IPS-NIHi11 (cell line): Measurements from ENCODE around the gene ZRANB3.
"Not testable (repeated sequence)": the region's sequence is repeated elsewhere in the genome, so short reads cannot be mapped to it uniquely, and the experiment has no call there.

Experiments used
- DNase-seq: peaks from one replicate; pipeline ENCODE4 v3.0.0; 2012; ENCODE audit warnings: mixed read lengths, low spot score

ZRANB3 gene

GRCh38 chr2:135320465-135321355 is 210.3 kb downstream of the ZRANB3 start:
- no peak for DNase-seq

- no peak for DNase-seq
Observed at GRCh38 chr2:135318808-135319207, 212.2 kb downstream of the ZRANB3 start.

GRCh38 chr2:135317375-135317774 is 213.6 kb downstream of the ZRANB3 start:
- no peak for DNase-seq

GRCh38 chr2:135311962-135312361 is 219.1 kb downstream of the ZRANB3 start:
- no peak for DNase-seq

- no peak for DNase-seq
Observed at GRCh38 chr2:135311268-135311667, 219.8 kb downstream of the ZRANB3 start.

GRCh38 chr2:135304694-135305093 is 226.3 kb downstream of the ZRANB3 start:
- DNase-seq, result no peak

- no peak for DNase-seq
Observed at GRCh38 chr2:135299658-135300244, 231.3 kb downstream of the ZRANB3 start.

- no peak for DNase-seq
Observed at GRCh38 chr2:135299165-135299564, 231.9 kb downstream of the ZRANB3 start.

GRCh38 chr2:135287121-135287520 is 243.9 kb downstream of the ZRANB3 start:
- DNase-seq, result not testable (repeated sequence)

- DNase-seq, result no peak
Observed at GRCh38 chr2:135285391-135285790, 245.6 kb downstream of the ZRANB3 start.

- DNase-seq, result no peak
Observed at GRCh38 chr2:135281379-135281778, 249.6 kb downstream of the ZRANB3 start.

GRCh38 chr2:135279209-135279608 is 251.8 kb downstream of the ZRANB3 start:
- no peak for DNase-seq

GRCh38 chr2:135276525-135276924 is 254.5 kb downstream of the ZRANB3 start:
- DNase-seq, result no peak

GRCh38 chr2:135271006-135271405 is 260.0 kb downstream of the ZRANB3 start:
- no peak for DNase-seq

- no peak for DNase-seq
Observed at GRCh38 chr2:135265960-135266490, 265.0 kb downstream of the ZRANB3 start.

- DNase-seq, result no peak
Observed at GRCh38 chr2:135259123-135259522, 271.9 kb downstream of the ZRANB3 start.

- DNase-seq, result no peak
Observed at GRCh38 chr2:135258193-135258592, 272.8 kb downstream of the ZRANB3 start.

- DNase-seq, result no peak
Observed at GRCh38 chr2:135257383-135258090, 273.5 kb downstream of the ZRANB3 start.

GRCh38 chr2:135256531-135257260 is 274.3 kb downstream of the ZRANB3 start:
- no peak for DNase-seq

GRCh38 chr2:135255208-135255607 is 275.8 kb downstream of the ZRANB3 start:
- DNase-seq, result no peak

- DNase-seq, result no peak
Observed at GRCh38 chr2:135252805-135253458, 278.1 kb downstream of the ZRANB3 start.
